Measurements from ENCODE around the gene RAB11FIP2. TPM values are rescaled to one million over a fixed set of nuclear protein-coding genes. Genes with fewer than 3 reads are reported as not detected.

RAB11FIP2 gene
- total and polyA plus RNA-seq, 4 donors, result 3.0 to 11.5 (median 6.0) TPM

GRCh38 chr10:118042827-118043242, 3.9 kb downstream of the RAB11FIP2 start:
- H3K4me1 ChIP-seq (ENCODE audit: control insufficient read depth in 4 of 4, insufficient read depth in 4 of 4, low read length in 3 of 4), result peaks cover 3 to 27% (median 10%) of the 10 kb centered on the region in 4 donors

GRCh38 chr10:118042336-118042735, 4.4 kb downstream of the RAB11FIP2 start:
- Histone ChIP-seq H3K4me3 (ENCODE audit: low read depth in 1 of 3, low read length in 3 of 3) (no peak overlapping the region), H3K36me3 (ENCODE audit: control insufficient read depth in 4 of 4, insufficient read depth in 3 of 4, low read depth in 1 of 4, low read length in 3 of 4) (peaks cover 0 to 2% (median 0%) of the 10 kb centered on the region in 4 donors), H3K27ac (ENCODE audit: low read depth in 1 of 2, low read length in 2 of 2) (no peak overlapping the region), H3K4me1 (ENCODE audit: control insufficient read depth in 4 of 4, insufficient read depth in 4 of 4, low read length in 3 of 4) (peaks cover 3 to 26% (median 9%) of the 10 kb centered on the region in 4 donors), H3K9me3 (ENCODE audit: control insufficient read depth in 4 of 4, low read length in 3 of 4) (no peaks in the 10 kb centered on the region), H3K27me3 (ENCODE audit: control insufficient read depth in 4 of 4, insufficient read depth in 4 of 4, low read length in 3 of 4) (no peaks in the 10 kb centered on the region), H3K9ac (ENCODE audit: low read depth in 1 of 2, low read length in 2 of 2) (no peak overlapping the region)
- TF ChIP-seq JUND (IDR thresholded peaks at IDR 0.05), result no peak
- TF ChIP-seq, protein P1, sequence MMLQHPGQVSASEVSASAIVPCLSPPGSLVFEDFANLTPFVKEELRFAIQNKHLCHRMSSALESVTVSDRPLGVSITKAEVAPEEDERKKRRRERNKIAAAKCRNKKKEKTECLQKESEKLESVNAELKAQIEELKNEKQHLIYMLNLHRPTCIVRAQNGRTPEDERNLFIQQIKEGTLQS (IDR thresholded peaks at IDR 0.05), result no peak
- no peak for TF ChIP-seq NR2F2 (IDR thresholded peaks at IDR 0.05)
- no peak for TF ChIP-seq CTCF (IDR thresholded peaks at IDR 0.05; ENCODE audit: low read depth, low read length, missing input control)
- TF ChIP-seq FOXA1 (IDR thresholded peaks at IDR 0.05), result no peak
- TF ChIP-seq, protein P2, sequence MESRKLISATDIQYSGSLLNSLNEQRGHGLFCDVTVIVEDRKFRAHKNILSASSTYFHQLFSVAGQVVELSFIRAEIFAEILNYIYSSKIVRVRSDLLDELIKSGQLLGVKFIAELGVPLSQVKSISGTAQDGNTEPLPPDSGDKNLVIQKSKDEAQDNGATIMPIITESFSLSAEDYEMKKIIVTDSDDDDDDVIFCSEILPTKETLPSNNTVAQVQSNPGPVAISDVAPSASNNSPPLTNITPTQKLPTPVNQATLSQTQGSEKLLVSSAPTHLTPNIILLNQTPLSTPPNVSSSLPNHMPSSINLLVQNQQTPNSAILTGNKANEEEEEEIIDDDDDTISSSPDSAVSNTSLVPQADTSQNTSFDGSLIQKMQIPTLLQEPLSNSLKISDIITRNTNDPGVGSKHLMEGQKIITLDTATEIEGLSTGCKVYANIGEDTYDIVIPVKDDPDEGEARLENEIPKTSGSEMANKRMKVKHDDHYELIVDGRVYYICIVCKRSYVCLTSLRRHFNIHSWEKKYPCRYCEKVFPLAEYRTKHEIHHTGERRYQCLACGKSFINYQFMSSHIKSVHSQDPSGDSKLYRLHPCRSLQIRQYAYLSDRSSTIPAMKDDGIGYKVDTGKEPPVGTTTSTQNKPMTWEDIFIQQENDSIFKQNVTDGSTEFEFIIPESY (IDR thresholded peaks at IDR 0.05), result no peak
- no peak for DNase-seq (ENCODE audit: low spot score)

More at GRCh38 chr10:118042827-118043242, 3.9 kb downstream of the RAB11FIP2 start:
- H3K9ac ChIP-seq (ENCODE audit: low read depth in 1 of 2, low read length in 2 of 2), result no peak overlapping the region
- H3K27me3 ChIP-seq (ENCODE audit: control insufficient read depth in 4 of 4, insufficient read depth in 4 of 4, low read length in 3 of 4), result no peaks in the 10 kb centered on the region
- H3K27ac ChIP-seq (ENCODE audit: low read depth in 1 of 2, low read length in 2 of 2), result no peak overlapping the region
- 76% methylated on average over 2 of the region's 2 CpGs for WGBS
- peaks cover 0 to 2% (median 0%) of the 10 kb centered on the region in 4 donors for H3K36me3 ChIP-seq (ENCODE audit: control insufficient read depth in 4 of 4, insufficient read depth in 3 of 4, low read depth in 1 of 4, low read length in 3 of 4)
- no peaks in the 10 kb centered on the region for H3K9me3 ChIP-seq (ENCODE audit: control insufficient read depth in 4 of 4, low read length in 3 of 4)
- no peak for DNase-seq (ENCODE audit: low spot score)
- no peak overlapping the region for H3K4me3 ChIP-seq (ENCODE audit: low read depth in 1 of 3, low read length in 3 of 3)
- TF ChIP-seq, protein P1 (IDR thresholded peaks at IDR 0.05), result no peak
- TF ChIP-seq, protein P2 (IDR thresholded peaks at IDR 0.05), result no peak
- TF ChIP-seq TAF1 (conservative IDR thresholded peaks at IDR 0.05) (no peak), HNF4G (IDR thresholded peaks at IDR 0.05) (no peak), EGR1 (IDR thresholded peaks at IDR 0.05; ENCODE audit: low read depth in 2 of 2) (no peak), FOXA2 (IDR thresholded peaks at IDR 0.05) (no peak)

GRCh38 chr10:118041316-118041715, 5.4 kb downstream of the RAB11FIP2 start:
- no peak for DNase-seq (ENCODE audit: low spot score)
- no peak for TF ChIP-seq JUND (IDR thresholded peaks at IDR 0.05)
- TF ChIP-seq HNF4G (IDR thresholded peaks at IDR 0.05), result no peak
- TF ChIP-seq, protein P2 (IDR thresholded peaks at IDR 0.05), result no peak
- TF ChIP-seq NR2F2 (IDR thresholded peaks at IDR 0.05), result no peak
- 87% methylated on average over 2 of the region's 2 CpGs for WGBS
- H3K9ac ChIP-seq (ENCODE audit: low read depth in 1 of 2, low read length in 2 of 2), result no peak overlapping the region
- H3K4me1 ChIP-seq (ENCODE audit: control insufficient read depth in 4 of 4, insufficient read depth in 4 of 4, low read length in 3 of 4), result peaks cover 0 to 21% (median 5%) of the 10 kb centered on the region in 4 donors
- H3K9me3 ChIP-seq (ENCODE audit: control insufficient read depth in 4 of 4, low read length in 3 of 4), result no peaks in the 10 kb centered on the region
- H3K27me3 ChIP-seq (ENCODE audit: control insufficient read depth in 4 of 4, insufficient read depth in 4 of 4, low read length in 3 of 4), result no peaks in the 10 kb centered on the region
- no peak overlapping the region for H3K27ac ChIP-seq (ENCODE audit: low read depth in 1 of 2, low read length in 2 of 2)
- H3K4me3 ChIP-seq (ENCODE audit: low read depth in 1 of 3, low read length in 3 of 3), result no peak overlapping the region
- H3K36me3 ChIP-seq (ENCODE audit: control insufficient read depth in 4 of 4, insufficient read depth in 3 of 4, low read depth in 1 of 4, low read length in 3 of 4), result peaks cover 0 to 2% (median 0%) of the 10 kb centered on the region in 4 donors
